Neural cell (in vitro differentiated cells): ENCODE data around the gene OSM.

Source experiments
- CTCF ChIP-seq: fragments of 450-650 bp; IDR thresholded peaks from 2 replicates; pipeline ENCODE4 v1.5.1; 2014; ENCODE audit warnings: antibody characterized with exemption, mild to moderate bottlenecking, moderate library complexity; ENCODE audit not compliant: poor library complexity, severe bottlenecking
- EP300 ChIP-seq: fragments of 450-650 bp; conservative IDR thresholded peaks from 2 replicates; pipeline ENCODE4 v1.6.1; 2014; ENCODE audit warnings: antibody characterized with exemption, mild to moderate bottlenecking, moderate library complexity; ENCODE audit not compliant: poor library complexity, severe bottlenecking
- EZH2 ChIP-seq: fragments of 200-600, 300-800 bp; shearing (Covaris generic), sonication (generic); IDR thresholded peaks from 2 replicates; pipeline ENCODE4 v1.6.1; 2014; ENCODE audit warnings: antibody characterized with exemption, low read length, borderline replicate concordance, mild to moderate bottlenecking; ENCODE audit not compliant: insufficient read depth, poor library complexity, severe bottlenecking
- MXI1 ChIP-seq: fragments of 450-650 bp; conservative IDR thresholded peaks from 2 replicates; pipeline ENCODE4 v1.6.1; 2014; ENCODE audit warnings: antibody characterized with exemption, mild to moderate bottlenecking; ENCODE audit not compliant: poor library complexity, severe bottlenecking
- POLR2AphosphoS5 ChIP-seq: IDR thresholded peaks from 2 replicates; pipeline ENCODE4 v1.6.1; 2012
- RAD21 ChIP-seq: fragments of 450-650 bp; conservative IDR thresholded peaks from 2 replicates; pipeline ENCODE4 v1.6.1; 2014; ENCODE audit warnings: antibody characterized with exemption, mild to moderate bottlenecking, moderate library complexity
- SMC3 ChIP-seq: fragments of 450-650 bp; conservative IDR thresholded peaks from 2 replicates; pipeline ENCODE4 v1.6.1; 2014; ENCODE audit warnings: antibody characterized with exemption, mild to moderate bottlenecking, moderate library complexity; ENCODE audit not compliant: poor library complexity
- TAF1 ChIP-seq: IDR thresholded peaks from 2 replicates; pipeline ENCODE4 v1.6.1; 2012; ENCODE audit warnings: low read depth
- TF ChIP-seq, protein P1 (sequence below): IDR thresholded peaks from 2 replicates; pipeline ENCODE4 v1.6.1; 2012; ENCODE audit warnings: borderline replicate concordance

DNA sequence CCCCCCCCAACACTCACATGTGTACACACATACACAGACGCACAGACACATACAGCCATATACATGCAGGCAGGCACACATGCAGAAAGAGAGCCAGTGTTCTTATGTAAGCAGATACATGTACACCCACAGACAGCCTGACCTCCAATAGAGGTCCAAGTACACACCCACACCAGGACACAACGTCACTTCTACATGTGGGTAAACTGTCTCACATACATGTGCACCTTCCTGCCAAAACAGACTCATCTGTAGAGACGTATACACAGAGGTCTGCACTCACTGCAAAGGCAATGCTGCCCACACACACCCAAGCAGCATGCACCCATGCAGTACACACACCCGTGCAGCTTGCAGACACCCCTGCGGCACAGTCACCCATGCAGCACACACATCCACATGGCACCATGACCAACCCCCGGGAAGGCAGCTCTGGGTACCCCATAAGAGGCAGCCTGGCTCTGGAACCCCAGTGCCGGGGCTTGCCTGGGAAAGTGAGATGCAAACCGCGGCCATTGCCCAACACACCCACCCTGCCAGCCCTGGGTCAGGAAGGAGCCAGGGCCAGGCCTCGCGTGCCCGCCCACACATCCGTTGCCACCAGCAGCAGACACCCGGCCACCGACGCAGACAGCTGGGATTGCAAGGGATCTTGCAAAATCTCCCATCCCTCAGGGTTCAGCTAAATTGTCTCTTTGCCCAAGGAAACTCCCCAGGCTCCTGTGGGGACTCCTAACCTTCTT is 12.6 kb upstream of the OSM start:
- TF ChIP-seq RAD21 = no peak
- no peak for TF ChIP-seq CTCF
- TF ChIP-seq EP300 = no peak
- no peak for TF ChIP-seq EZH2
- TF ChIP-seq POLR2AphosphoS5 = no peak
- TF ChIP-seq, protein P1, sequence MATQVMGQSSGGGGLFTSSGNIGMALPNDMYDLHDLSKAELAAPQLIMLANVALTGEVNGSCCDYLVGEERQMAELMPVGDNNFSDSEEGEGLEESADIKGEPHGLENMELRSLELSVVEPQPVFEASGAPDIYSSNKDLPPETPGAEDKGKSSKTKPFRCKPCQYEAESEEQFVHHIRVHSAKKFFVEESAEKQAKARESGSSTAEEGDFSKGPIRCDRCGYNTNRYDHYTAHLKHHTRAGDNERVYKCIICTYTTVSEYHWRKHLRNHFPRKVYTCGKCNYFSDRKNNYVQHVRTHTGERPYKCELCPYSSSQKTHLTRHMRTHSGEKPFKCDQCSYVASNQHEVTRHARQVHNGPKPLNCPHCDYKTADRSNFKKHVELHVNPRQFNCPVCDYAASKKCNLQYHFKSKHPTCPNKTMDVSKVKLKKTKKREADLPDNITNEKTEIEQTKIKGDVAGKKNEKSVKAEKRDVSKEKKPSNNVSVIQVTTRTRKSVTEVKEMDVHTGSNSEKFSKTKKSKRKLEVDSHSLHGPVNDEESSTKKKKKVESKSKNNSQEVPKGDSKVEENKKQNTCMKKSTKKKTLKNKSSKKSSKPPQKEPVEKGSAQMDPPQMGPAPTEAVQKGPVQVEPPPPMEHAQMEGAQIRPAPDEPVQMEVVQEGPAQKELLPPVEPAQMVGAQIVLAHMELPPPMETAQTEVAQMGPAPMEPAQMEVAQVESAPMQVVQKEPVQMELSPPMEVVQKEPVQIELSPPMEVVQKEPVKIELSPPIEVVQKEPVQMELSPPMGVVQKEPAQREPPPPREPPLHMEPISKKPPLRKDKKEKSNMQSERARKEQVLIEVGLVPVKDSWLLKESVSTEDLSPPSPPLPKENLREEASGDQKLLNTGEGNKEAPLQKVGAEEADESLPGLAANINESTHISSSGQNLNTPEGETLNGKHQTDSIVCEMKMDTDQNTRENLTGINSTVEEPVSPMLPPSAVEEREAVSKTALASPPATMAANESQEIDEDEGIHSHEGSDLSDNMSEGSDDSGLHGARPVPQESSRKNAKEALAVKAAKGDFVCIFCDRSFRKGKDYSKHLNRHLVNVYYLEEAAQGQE = no peak
- TF ChIP-seq MXI1 = no peak
- no peak for TF ChIP-seq TAF1
- TF ChIP-seq SMC3 = no peak
